Measurements from ENCODE around the gene CGNL1.

- TF ChIP-seq CTCF (IDR thresholded peaks at IDR 0.05; ENCODE audit: poor library complexity): no peak
- no peak for TF ChIP-seq EZH2phosphoT487 (IDR thresholded peaks at IDR 0.05; ENCODE audit: low read depth, severe bottlenecking, unreplicated experiment)
Observed at GRCh38 chr15:57477736-57478522, 101.6 kb downstream of the CGNL1 start.

All from hepatocyte (in vitro differentiated cells).